Measurements from ENCODE around the gene ZFPM1.

The ZFPM1 gene

GRCh38 chr16:88489163-88489741, 36.2 kb downstream of the ZFPM1 start:
- Histone ChIP-seq H4K20me1 (ENCODE audit: low read depth, low read length) (no peaks in the 10 kb centered on the region), H3K4me3 (ENCODE audit: insufficient read depth, low read length, poor library complexity, severe bottlenecking) (no peak overlapping the region), H3K9me2 (replicated peaks; ENCODE audit: insufficient read depth, low read length) (no peaks in the 10 kb centered on the region), H3K79me2 (ENCODE audit: insufficient read depth, low read length) (no peaks in the 10 kb centered on the region), H3K27me3 (ENCODE audit: low read length) (no peaks in the 10 kb centered on the region), H3K9me3 (ENCODE audit: insufficient read depth, low read length) (no peaks in the 10 kb centered on the region), H3F3A (ENCODE audit: insufficient read depth) (no peaks in the 10 kb centered on the region), H2AFZ (ENCODE audit: low read depth, low read length, severe bottlenecking) (no peak overlapping the region), H3K4me2 (ENCODE audit: low read depth, low read length, poor library complexity, severe bottlenecking) (no peak overlapping the region), H3K9ac (ENCODE audit: low read length) (no peak overlapping the region), H3K27ac (ENCODE audit: low read depth, low read length) (no peak overlapping the region), H3K36me3 (ENCODE audit: low read length) (no peaks in the 10 kb centered on the region)
- TF ChIP-seq EZH2phosphoT487 (conservative IDR thresholded peaks at IDR 0.05; ENCODE audit: low read length) (no peak), CTCF (IDR thresholded peaks at IDR 0.05; ENCODE audit: insufficient read depth, low read length, poor library complexity, severe bottlenecking) (no peak)

- Histone ChIP-seq H3K9ac (ENCODE audit: low read length) (no peak overlapping the region), H3F3A (ENCODE audit: insufficient read depth) (no peaks in the 10 kb centered on the region), H3K36me3 (ENCODE audit: low read length) (no peaks in the 10 kb centered on the region), H2AFZ (ENCODE audit: low read depth, low read length, severe bottlenecking) (no peak overlapping the region), H4K20me1 (ENCODE audit: low read depth, low read length) (no peaks in the 10 kb centered on the region), H3K4me3 (ENCODE audit: insufficient read depth, low read length, poor library complexity, severe bottlenecking) (no peak overlapping the region), H3K9me3 (ENCODE audit: insufficient read depth, low read length) (no peaks in the 10 kb centered on the region), H3K27ac (ENCODE audit: low read depth, low read length) (no peak overlapping the region), H3K27me3 (ENCODE audit: low read length) (no peaks in the 10 kb centered on the region), H3K79me2 (ENCODE audit: insufficient read depth, low read length) (no peaks in the 10 kb centered on the region), H3K9me2 (replicated peaks; ENCODE audit: insufficient read depth, low read length) (no peaks in the 10 kb centered on the region), H3K4me2 (ENCODE audit: low read depth, low read length, poor library complexity, severe bottlenecking) (no peak overlapping the region)
- TF ChIP-seq EZH2phosphoT487 (conservative IDR thresholded peaks at IDR 0.05; ENCODE audit: low read length), result no peak
- no peak for TF ChIP-seq CTCF (IDR thresholded peaks at IDR 0.05; ENCODE audit: insufficient read depth, low read length, poor library complexity, severe bottlenecking)
Measured at GRCh38 chr16:88491001-88491559, 38.0 kb downstream of the ZFPM1 start.

- Histone ChIP-seq H3K4me2 (ENCODE audit: low read depth, low read length, poor library complexity, severe bottlenecking) (no peak overlapping the region), H3K36me3 (ENCODE audit: low read length) (no peaks in the 10 kb centered on the region), H3K9me2 (replicated peaks; ENCODE audit: insufficient read depth, low read length) (no peaks in the 10 kb centered on the region), H3K9ac (ENCODE audit: low read length) (no peak overlapping the region), H3K4me3 (ENCODE audit: insufficient read depth, low read length, poor library complexity, severe bottlenecking) (no peak overlapping the region), H3K27me3 (ENCODE audit: low read length) (no peaks in the 10 kb centered on the region), H4K20me1 (ENCODE audit: low read depth, low read length) (no peaks in the 10 kb centered on the region), H3K27ac (ENCODE audit: low read depth, low read length) (no peak overlapping the region), H2AFZ (ENCODE audit: low read depth, low read length, severe bottlenecking) (no peak overlapping the region), H3F3A (ENCODE audit: insufficient read depth) (no peaks in the 10 kb centered on the region), H3K9me3 (ENCODE audit: insufficient read depth, low read length) (no peaks in the 10 kb centered on the region), H3K79me2 (ENCODE audit: insufficient read depth, low read length) (no peaks in the 10 kb centered on the region)
- TF ChIP-seq CTCF (IDR thresholded peaks at IDR 0.05; ENCODE audit: insufficient read depth, low read length, poor library complexity, severe bottlenecking), result no peak
- no peak for TF ChIP-seq EZH2phosphoT487 (conservative IDR thresholded peaks at IDR 0.05; ENCODE audit: low read length)
Measured at GRCh38 chr16:88491560-88492310, 38.7 kb downstream of the ZFPM1 start.

All from SU-DHL-6 (cell line).